T-helper 17 cell (primary cell): ENCODE results near the gene NR5A1. TPM values are rescaled to one million over a fixed set of nuclear protein-coding genes. Genes with fewer than 3 reads are reported as not detected.

Source experiments
- ATAC-seq: fragments of 150-1000 bp; cut with Tn5 transposase; 2 replicates; pipeline ENCODE4 v1.10.0; 2021; ENCODE audit warnings: mild to moderate bottlenecking, moderate library complexity
- DNase-seq, 3 donors: peaks; one replicate each; pipeline versions ENCODE4 v3.0.0 to v3.0.0-alpha.2; 2020 to 2021
- H3K9me3 ChIP-seq: one replicate; pipeline ENCODE4 v1.7.0; 2013; ENCODE audit warnings: low read length, mild to moderate bottlenecking; ENCODE audit not compliant: control insufficient read depth, poor library complexity, severe bottlenecking
- H3K27ac Mint-ChIP-seq: one replicate; pipeline ENCODE4 v1.8.0; 2022; ENCODE audit warnings: mild to moderate bottlenecking, moderate library complexity, mixed read lengths
- H3K27me3 Mint-ChIP-seq: one replicate; pipeline ENCODE4 v1.8.0; 2022; ENCODE audit warnings: mixed read lengths
- H3K36me3 Mint-ChIP-seq: one replicate; pipeline ENCODE4 v1.8.0; 2022; ENCODE audit warnings: low read depth, mixed read lengths
- H3K4me1 Mint-ChIP-seq: one replicate; pipeline ENCODE4 v1.8.0; 2022; ENCODE audit warnings: mild to moderate bottlenecking, mixed read lengths
- H3K4me3 Mint-ChIP-seq: one replicate; pipeline ENCODE4 v1.8.0; 2022; ENCODE audit warnings: mild to moderate bottlenecking, moderate library complexity, mixed read lengths
- total RNA-seq, 4 donors: library from RNA in 2 of 4; stranded (reverse) in 2 of 4; gene quantifications; one replicate each; pipeline ENCODE4 v1.2.3 and lab custom pipeline; 2022 to 2026

NR5A1 gene
- total RNA-seq, 2 donors from 2014 or later = not detected

- no peaks in the 10 kb centered on the region for H3K9me3 ChIP-seq
- no peak for ATAC-seq
- no peaks in the 10 kb centered on the region for H3K36me3 Mint-ChIP-seq
- peaks cover 26% of the 10 kb centered on the region for H3K27me3 Mint-ChIP-seq
- H3K4me1 Mint-ChIP-seq = peaks cover 6% of the 10 kb centered on the region
- DNase-seq = no peak
- no peak overlapping the region for H3K27ac Mint-ChIP-seq
- no peak overlapping the region for H3K4me3 Mint-ChIP-seq
Measured at GRCh38 chr9:124511426-124511840, 4.2 kb upstream of the NR5A1 start.

GRCh38 chr9:124510650-124511425 lies 3.6 kb upstream of the NR5A1 start:
- DNase-seq = no peak
- ATAC-seq = no peak
- Mint-ChIP-seq H3K4me1 (peaks cover 6% of the 10 kb centered on the region), H3K27me3 (peaks cover 27% of the 10 kb centered on the region), H3K27ac (no peak overlapping the region), H3K4me3 (no peak overlapping the region), H3K36me3 (no peaks in the 10 kb centered on the region)
- H3K9me3 ChIP-seq = no peaks in the 10 kb centered on the region

GRCh38 chr9:124507880-124508423 lies 753 bp upstream of the NR5A1 start:
- H3K36me3 Mint-ChIP-seq = peaks cover 5% of the 10 kb centered on the region
- ATAC-seq (no peak), DNase-seq (no peak)
- no peak overlapping the region for H3K4me3 Mint-ChIP-seq
- H3K4me1 Mint-ChIP-seq = peaks cover 13% of the 10 kb centered on the region
- H3K27ac Mint-ChIP-seq = no peak overlapping the region
- H3K27me3 Mint-ChIP-seq = peaks cover 29% of the 10 kb centered on the region
- H3K9me3 ChIP-seq = no peaks in the 10 kb centered on the region

DNA sequence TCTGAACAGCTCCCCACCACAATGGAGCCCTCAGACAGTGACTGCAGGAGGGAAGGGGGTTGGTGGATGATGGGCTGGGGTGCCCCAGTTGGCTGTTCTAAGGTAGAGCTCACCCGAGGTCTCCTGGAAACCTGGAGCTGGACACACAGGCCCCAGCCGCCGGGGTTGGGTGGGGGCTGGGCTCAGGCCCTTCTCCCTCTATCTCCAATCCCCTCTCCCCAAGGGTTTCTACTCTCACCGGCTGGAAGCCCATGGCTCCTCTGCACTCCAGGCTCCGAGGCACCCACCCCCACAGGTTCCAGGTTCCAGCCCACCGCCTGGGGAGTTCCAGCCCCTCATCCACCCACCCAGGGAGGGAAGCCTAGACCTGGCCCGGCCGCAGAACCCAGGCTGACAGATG lies 766 bp downstream of the NR5A1 start:
- peaks cover 10% of the 10 kb centered on the region for H3K4me1 Mint-ChIP-seq
- H3K4me3 Mint-ChIP-seq = peak overlapping the region; percentile 21
- H3K36me3 Mint-ChIP-seq = peaks cover 5% of the 10 kb centered on the region
- no peak for ATAC-seq
- DNase-seq = no peak
- no peaks in the 10 kb centered on the region for H3K9me3 ChIP-seq
- peaks cover 22% of the 10 kb centered on the region for H3K27me3 Mint-ChIP-seq
- H3K27ac Mint-ChIP-seq = no peak overlapping the region

DNA sequence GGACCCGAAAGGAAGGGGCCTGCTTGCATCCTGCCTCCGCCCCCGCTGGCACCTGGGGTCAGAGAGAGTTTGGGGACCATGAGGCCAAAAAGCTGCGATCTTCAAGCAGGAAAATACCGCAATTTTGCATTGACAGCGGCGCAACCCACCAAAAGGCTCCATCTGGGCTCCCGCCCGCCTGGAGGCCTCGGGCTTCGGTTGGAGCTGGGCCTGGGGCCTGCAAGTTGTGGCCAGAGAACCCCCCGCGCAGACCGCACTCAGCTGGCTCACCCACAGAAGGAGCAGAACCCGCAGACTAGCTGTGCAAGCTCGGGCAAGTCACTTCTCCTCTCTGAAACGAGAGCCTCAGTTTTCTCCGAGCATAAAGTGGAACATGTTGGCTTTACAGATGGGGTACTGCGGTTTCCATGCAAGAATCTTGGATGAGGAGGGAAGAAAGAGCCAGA lies 1.3 kb downstream of the NR5A1 start:
- peaks cover 10% of the 10 kb centered on the region for H3K4me1 Mint-ChIP-seq
- no peak for ATAC-seq
- H3K9me3 ChIP-seq = no peaks in the 10 kb centered on the region
- peaks cover 22% of the 10 kb centered on the region for H3K27me3 Mint-ChIP-seq
- no peak for DNase-seq
- peak overlapping the region; percentile 21 for H3K4me3 Mint-ChIP-seq
- H3K36me3 Mint-ChIP-seq = peaks cover 5% of the 10 kb centered on the region
- no peak overlapping the region for H3K27ac Mint-ChIP-seq

DNA sequence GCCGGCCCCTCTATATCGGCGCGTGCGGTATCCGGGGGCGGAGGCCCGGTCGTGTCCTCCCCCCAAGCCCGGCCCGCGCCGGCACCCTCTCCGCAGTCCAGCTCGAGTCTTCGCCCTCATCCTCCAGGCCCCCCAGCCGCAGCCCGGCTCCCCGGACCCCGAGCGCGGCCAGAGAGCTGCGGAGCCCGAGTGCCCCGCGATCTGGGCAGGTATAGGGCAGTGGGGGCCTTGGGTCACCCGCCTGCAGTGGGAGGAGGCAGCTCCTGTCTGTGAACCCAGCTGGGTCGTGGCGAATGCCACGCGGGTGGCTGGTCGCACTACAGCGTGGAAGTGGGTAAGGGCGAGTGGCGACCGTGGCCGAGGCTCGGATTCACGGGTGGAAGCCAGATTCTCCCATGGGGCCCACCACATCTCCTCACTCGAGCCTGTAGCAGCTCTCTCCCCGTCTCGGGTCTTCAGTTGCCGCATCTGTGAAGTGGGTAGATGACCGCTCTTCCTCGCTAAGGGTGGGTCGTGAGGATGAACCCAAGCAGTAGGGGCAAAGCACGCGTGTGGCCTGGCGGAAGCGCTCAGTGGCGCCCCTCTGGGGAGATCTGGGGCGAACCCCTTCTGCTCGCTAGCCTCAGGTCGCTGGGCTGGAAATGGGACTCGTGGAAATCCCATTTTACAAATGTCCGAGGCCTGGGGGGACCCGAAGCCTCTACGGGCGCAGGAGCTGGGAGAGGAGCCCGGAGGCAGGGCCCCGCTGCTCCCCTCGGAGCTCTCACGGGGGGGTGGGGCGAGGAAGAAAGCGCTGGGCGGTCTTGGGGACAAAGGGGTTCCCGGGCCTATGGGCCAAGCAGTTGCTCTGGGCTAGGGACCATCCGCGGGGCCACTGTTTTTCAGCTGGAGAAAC lies 1.9 kb downstream of the NR5A1 start:
- no peak for DNase-seq
- H3K27me3 Mint-ChIP-seq = peaks cover 27% of the 10 kb centered on the region
- no peak overlapping the region for H3K27ac Mint-ChIP-seq
- peak overlapping the region; percentile 77 for H3K4me3 Mint-ChIP-seq
- no peak for ATAC-seq
- peaks cover 7% of the 10 kb centered on the region for H3K36me3 Mint-ChIP-seq
- no peaks in the 10 kb centered on the region for H3K9me3 ChIP-seq
- H3K4me1 Mint-ChIP-seq = peaks cover 10% of the 10 kb centered on the region

DNA sequence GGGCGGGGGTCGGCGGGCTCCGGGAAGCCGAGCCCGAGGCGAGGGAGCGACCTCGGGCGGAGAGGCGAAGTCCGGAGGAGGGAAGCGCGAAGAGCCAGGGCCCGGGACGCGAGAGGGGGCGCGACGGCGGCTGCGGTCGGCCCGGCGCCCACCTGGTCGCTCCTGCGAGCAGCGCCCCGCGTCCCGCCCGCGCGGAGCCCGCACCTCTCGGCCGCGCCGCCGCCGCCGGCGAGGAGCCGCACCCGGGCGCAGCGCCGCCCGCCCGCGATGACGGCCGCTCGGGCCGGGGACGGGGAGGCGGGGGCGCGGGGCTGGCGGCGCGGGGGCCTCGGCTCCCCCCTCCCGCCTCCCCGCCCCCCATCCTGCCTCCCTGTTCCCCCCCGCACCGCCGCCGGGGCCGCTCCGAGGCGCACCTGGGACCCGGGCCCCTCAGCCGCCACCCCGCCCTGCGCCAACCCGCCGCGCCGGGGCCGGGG lies 2.6 kb downstream of the NR5A1 start:
- peaks cover 9% of the 10 kb centered on the region for H3K36me3 Mint-ChIP-seq
- H3K4me3 Mint-ChIP-seq = no peak overlapping the region
- no peaks in the 10 kb centered on the region for H3K9me3 ChIP-seq
- H3K4me1 Mint-ChIP-seq = peaks cover 12% of the 10 kb centered on the region
- ATAC-seq (no peak), DNase-seq (no peak)
- no peak overlapping the region for H3K27ac Mint-ChIP-seq
- peaks cover 30% of the 10 kb centered on the region for H3K27me3 Mint-ChIP-seq

DNA sequence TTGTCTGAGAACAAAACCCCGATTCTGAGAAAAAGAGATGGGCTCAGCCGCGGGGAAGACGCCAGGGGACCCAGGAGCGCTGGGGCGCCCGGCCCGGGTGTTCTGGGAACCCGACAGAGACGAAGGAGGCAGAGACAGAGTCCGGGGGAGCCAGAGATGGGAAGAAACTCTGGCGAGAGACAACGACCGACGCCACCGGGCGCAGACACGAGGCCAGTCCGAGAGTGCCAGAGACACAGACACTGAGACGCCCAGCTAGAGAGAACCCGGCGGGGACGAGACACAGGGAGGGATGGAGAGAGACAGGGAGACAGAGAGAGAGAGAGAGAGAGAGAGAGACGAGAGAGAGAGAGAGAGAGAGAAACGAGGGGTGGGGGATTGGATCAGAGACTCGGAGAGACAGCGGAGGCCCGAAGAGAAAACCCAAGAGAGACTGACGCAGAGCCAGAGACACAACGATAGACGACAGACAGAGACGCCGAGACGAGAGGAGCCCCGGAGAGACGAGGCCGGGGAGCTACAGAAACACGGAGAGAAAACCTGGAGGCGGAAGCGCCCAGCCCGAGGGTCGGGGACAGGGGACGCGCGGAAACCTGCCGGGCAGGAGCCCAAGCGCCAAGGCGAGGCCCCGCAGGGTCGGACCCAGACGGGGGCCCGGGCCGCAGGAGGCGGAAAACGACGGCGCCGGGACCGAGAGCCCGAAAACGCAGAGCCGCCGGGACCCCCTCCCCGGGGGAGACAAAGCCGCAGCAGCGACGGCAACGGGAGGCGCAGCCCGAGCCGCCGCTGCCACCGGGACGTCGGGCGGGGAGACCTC lies 3.3 kb downstream of the NR5A1 start:
- H3K36me3 Mint-ChIP-seq = peaks cover 10% of the 10 kb centered on the region
- DNase-seq (no peak), ATAC-seq (no peak)
- peak overlapping the region; percentile 88 for H3K4me3 Mint-ChIP-seq
- no peaks in the 10 kb centered on the region for H3K9me3 ChIP-seq
- H3K27me3 Mint-ChIP-seq = peaks cover 35% of the 10 kb centered on the region
- no peak overlapping the region for H3K27ac Mint-ChIP-seq
- peaks cover 12% of the 10 kb centered on the region for H3K4me1 Mint-ChIP-seq

DNA sequence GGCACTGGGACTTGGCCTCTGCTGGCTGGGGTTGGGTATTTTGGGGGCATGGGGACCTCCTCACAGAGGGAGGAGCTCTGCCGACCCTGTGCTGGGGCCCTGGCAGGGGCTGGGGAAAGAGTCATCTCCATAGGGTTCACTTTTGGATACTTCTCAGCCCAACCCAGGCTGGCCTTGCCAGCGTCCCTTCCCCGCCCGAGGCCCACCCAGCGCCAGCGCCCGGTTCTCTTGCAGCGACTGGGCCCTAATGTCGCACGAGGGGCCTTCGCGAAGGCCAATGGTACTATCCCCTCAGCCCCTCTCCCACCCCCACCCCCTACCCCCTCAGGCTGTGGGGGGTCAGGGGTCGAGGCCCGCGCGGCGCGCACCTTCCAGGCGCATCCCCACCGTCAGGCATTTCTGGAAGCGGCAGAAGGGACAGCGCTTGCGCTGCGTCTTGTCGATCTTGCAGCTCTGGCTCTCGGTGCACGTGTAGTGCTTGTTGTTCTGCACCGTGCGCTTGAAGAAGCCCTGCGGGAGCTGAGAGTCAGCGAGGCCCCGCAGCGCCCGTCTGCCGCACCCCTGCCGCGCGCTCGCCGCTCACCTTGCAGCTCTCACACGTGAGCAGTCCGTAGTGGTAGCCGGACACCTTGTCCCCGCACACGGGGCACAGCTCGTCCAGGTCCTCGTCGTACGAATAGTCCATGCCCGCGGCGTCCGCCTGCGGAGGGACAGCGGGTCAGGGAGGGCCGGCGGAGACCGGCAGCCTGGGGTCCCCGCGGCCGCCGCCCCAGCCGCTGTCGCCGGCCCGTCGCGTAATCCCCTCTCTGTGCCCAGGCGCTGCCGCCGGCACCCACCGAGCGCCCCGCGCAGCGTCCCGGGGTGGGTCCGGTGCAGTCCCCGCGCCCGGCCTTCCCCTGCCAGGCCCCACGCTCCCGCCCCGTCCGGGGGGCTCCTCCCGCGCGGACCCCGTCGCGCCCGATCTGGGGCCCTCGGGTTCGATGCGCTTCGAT lies 4.2 kb downstream of the NR5A1 start:
- Mint-ChIP-seq H3K4me3 (peak overlapping the region; percentile 88), H3K36me3 (peaks cover 10% of the 10 kb centered on the region), H3K27me3 (peaks cover 35% of the 10 kb centered on the region), H3K4me1 (peaks cover 12% of the 10 kb centered on the region), H3K27ac (no peak overlapping the region)
- ATAC-seq = no peak
- H3K9me3 ChIP-seq = no peaks in the 10 kb centered on the region
- no peak for DNase-seq

GRCh38 chr9:124501771-124502320 lies 5.4 kb downstream of the NR5A1 start:
- H3K9me3 ChIP-seq = no peaks in the 10 kb centered on the region
- H3K27me3 Mint-ChIP-seq = peaks cover 35% of the 10 kb centered on the region
- peaks cover 12% of the 10 kb centered on the region for H3K4me1 Mint-ChIP-seq
- no peak for ATAC-seq
- no peak overlapping the region for H3K27ac Mint-ChIP-seq
- no peak overlapping the region for H3K4me3 Mint-ChIP-seq
- peaks cover 10% of the 10 kb centered on the region for H3K36me3 Mint-ChIP-seq
- DNase-seq = no peak

GRCh38 chr9:124500796-124501611 lies 6.2 kb downstream of the NR5A1 start:
- Mint-ChIP-seq H3K27me3 (peaks cover 29% of the 10 kb centered on the region), H3K4me1 (peaks cover 17% of the 10 kb centered on the region), H3K36me3 (peaks cover 10% of the 10 kb centered on the region), H3K4me3 (no peak overlapping the region), H3K27ac (no peak overlapping the region)
- H3K9me3 ChIP-seq = no peaks in the 10 kb centered on the region
- ATAC-seq (no peak), DNase-seq (no peak)
